Caco-2 (cell line): Measurements from ENCODE around the gene ADAMTS2. TPM values are rescaled to one million over a fixed set of nuclear protein-coding genes. Genes with fewer than 3 reads are reported as not detected.

Experiments
- BruUV-seq: library from RNA; stranded (reverse); fragments of 400-500 nt; replicated peaks from 2 replicates; lab custom pipeline; 2021; lab: Mats Ljungman, UMichigan
- CTCF ChIA-PET: fragments of 300-600 bp; sonication (Branson Sonifier 250); formaldehyde crosslinking; loops from one replicate; lab custom pipeline; 2022; ENCODE audit warnings: antibody characterized with exemption; lab: Charles Lee
- POLR2A ChIA-PET: fragments of 300-600 bp; sonication (Branson Sonifier 250); formaldehyde crosslinking; loops from one replicate; lab custom pipeline; 2022; ENCODE audit warnings: antibody characterized with exemption; lab: Charles Lee
- DNase-seq, 2 experiments: peaks; one replicate each; pipeline versions ENCODE4 v3.0.0 to v3.0.0-alpha.2; 2020 to 2022
- H3K27me3 ChIP-seq: replicated peaks from 2 replicates; pipeline ENCODE4 v1.6.0; 2011; ENCODE audit warnings: low read length; ENCODE audit not compliant: control insufficient read depth, insufficient read depth
- H3K36me3 ChIP-seq: 2 replicates; pipeline ENCODE4 v1.5.1; 2011; ENCODE audit warnings: low read length; ENCODE audit not compliant: control insufficient read depth, insufficient read depth
- H3K4me1 ChIP-seq: fragments of 250-450 bp; sonication (Bioruptor Pico); 2 replicates; pipeline ENCODE4 v1.5.1; 2020; ENCODE audit warnings: mild to moderate bottlenecking
- H3K4me3 ChIP-seq: 2 replicates; pipeline ENCODE4 v1.5.1; 2011; ENCODE audit warnings: low read depth, mild to moderate bottlenecking, control low read depth, low read length
- H3K9me3 ChIP-seq: fragments of 250-450 bp; sonication (Bioruptor Pico); 2 replicates; pipeline ENCODE4 v1.5.1; 2020; ENCODE audit warnings: mild to moderate bottlenecking, moderate library complexity
- H3K27ac Mint-ChIP-seq: one replicate; pipeline ENCODE4 v1.8.0; 2022; ENCODE audit warnings: mixed read lengths; ENCODE audit not compliant: unreplicated experiment
- H3K27me3 Mint-ChIP-seq: one replicate; pipeline ENCODE4 v1.8.0; 2022; ENCODE audit warnings: mixed read lengths; ENCODE audit not compliant: insufficient read depth, unreplicated experiment
- H3K36me3 Mint-ChIP-seq: one replicate; pipeline ENCODE4 v1.8.0; 2022; ENCODE audit warnings: mild to moderate bottlenecking, mixed read lengths; ENCODE audit not compliant: insufficient read depth, unreplicated experiment
- H3K4me1 Mint-ChIP-seq: one replicate; pipeline ENCODE4 v1.8.0; 2022; ENCODE audit warnings: low read depth, mixed read lengths; ENCODE audit not compliant: unreplicated experiment
- H3K4me3 Mint-ChIP-seq: one replicate; pipeline ENCODE4 v1.8.0; 2022; ENCODE audit warnings: mild to moderate bottlenecking, moderate library complexity, mixed read lengths; ENCODE audit not compliant: unreplicated experiment
- H3K9me3 Mint-ChIP-seq: one replicate; pipeline ENCODE4 v1.8.0; 2022; ENCODE audit warnings: mixed read lengths; ENCODE audit not compliant: unreplicated experiment
- intact Hi-C: fragments of 100-400 bp; cut with micrococcal nuclease; formaldehyde crosslinking; loops from one replicate; pipeline ENCODE4 v1.10.0; 2022; ENCODE audit not compliant: unreplicated experiment
- total RNA-seq: library from RNA; stranded (reverse); gene quantifications from 2 replicates; pipeline ENCODE4 v1.2.3, GENCODE V29; 2022
- TF ChIP-seq, protein P1 (sequence below), 2 experiments: fragments of 200-600 bp in 1 of 2; IDR thresholded peaks; 1 replicate in 1 of 2; 2 replicates in 1 of 2; pipeline versions ENCODE4 v1.5.1 to v1.8.0; 2011 to 2022; ENCODE audit warnings: antibody characterized with exemption in 1 of 2, control low read depth in 1 of 2, inconsistent platforms in 1 of 2, low read depth in 1 of 2, low read length in 1 of 2, mild to moderate bottlenecking in 1 of 2, moderate library complexity in 1 of 2; ENCODE audit not compliant: insufficient read depth in 1 of 2, severe bottlenecking in 1 of 2, unreplicated experiment in 1 of 2

Gene ADAMTS2
- total RNA-seq, 1 experiment from 2014 or later, result 0.05 TPM

DNA sequence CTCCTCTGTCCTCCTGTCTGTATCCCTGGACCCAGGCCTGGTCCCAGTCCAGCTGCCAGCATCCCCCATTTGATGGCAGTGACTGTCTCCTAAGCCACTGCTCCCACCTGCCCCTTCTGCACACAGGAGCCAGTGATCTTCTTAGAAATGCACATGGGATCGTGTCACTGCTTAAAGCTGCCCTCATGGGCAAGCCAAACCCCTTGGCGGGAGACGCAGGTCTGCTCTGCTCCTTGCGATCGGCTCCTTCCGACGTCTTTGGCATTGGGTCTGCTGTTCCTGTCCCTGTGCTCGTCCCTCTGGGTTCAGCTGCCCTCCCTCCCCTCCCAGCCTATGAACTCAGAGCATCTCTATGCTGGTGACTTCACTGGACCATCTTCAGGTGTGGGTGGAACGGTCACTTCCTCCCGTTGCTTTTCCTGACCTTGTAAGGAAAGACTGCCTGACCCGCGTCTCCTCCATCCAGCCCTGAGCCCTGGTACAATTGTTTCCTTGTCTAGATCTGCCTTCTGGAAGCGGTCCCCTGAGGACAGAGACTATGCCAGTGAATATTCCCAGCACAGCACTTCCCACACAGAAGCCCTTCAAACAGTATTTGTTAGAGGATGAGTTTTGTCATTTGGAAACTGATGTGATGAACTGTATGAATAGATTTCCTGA lies 168.6 kb downstream of the ADAMTS2 start:
- no peak overlapping the region for H3K4me3 Mint-ChIP-seq
- intact Hi-C loops, result no loop called here
- TF ChIP-seq, protein P1, sequence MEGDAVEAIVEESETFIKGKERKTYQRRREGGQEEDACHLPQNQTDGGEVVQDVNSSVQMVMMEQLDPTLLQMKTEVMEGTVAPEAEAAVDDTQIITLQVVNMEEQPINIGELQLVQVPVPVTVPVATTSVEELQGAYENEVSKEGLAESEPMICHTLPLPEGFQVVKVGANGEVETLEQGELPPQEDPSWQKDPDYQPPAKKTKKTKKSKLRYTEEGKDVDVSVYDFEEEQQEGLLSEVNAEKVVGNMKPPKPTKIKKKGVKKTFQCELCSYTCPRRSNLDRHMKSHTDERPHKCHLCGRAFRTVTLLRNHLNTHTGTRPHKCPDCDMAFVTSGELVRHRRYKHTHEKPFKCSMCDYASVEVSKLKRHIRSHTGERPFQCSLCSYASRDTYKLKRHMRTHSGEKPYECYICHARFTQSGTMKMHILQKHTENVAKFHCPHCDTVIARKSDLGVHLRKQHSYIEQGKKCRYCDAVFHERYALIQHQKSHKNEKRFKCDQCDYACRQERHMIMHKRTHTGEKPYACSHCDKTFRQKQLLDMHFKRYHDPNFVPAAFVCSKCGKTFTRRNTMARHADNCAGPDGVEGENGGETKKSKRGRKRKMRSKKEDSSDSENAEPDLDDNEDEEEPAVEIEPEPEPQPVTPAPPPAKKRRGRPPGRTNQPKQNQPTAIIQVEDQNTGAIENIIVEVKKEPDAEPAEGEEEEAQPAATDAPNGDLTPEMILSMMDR (IDR thresholded peaks at IDR 0.05; ENCODE audit: insufficient read depth in 1 of 2, low read depth in 1 of 2, low read length in 1 of 2, severe bottlenecking in 1 of 2, unreplicated experiment in 1 of 2), result no peak
- CTCF ChIA-PET, result no interaction called here
- no peaks in the 10 kb centered on the region for H3K27me3 Mint-ChIP-seq
- DNase-seq, result no peak
- no TSS peak for BruUV-seq
- POLR2A ChIA-PET, result no interaction called here
- no peak overlapping the region for H3K27ac Mint-ChIP-seq
- Histone ChIP-seq H3K36me3 (no peaks in the 10 kb centered on the region), H3K27me3 (no peaks in the 10 kb centered on the region), H3K4me3 (no peak overlapping the region), H3K4me1 (no peaks in the 10 kb centered on the region), H3K9me3 (peaks cover 3% of the 10 kb centered on the region; the same call in 1 of the 2 replicates)
- peaks cover 20% of the 10 kb centered on the region for H3K9me3 Mint-ChIP-seq
- no peaks in the 10 kb centered on the region for H3K36me3 Mint-ChIP-seq
- H3K4me1 Mint-ChIP-seq, result no peaks in the 10 kb centered on the region

DNA sequence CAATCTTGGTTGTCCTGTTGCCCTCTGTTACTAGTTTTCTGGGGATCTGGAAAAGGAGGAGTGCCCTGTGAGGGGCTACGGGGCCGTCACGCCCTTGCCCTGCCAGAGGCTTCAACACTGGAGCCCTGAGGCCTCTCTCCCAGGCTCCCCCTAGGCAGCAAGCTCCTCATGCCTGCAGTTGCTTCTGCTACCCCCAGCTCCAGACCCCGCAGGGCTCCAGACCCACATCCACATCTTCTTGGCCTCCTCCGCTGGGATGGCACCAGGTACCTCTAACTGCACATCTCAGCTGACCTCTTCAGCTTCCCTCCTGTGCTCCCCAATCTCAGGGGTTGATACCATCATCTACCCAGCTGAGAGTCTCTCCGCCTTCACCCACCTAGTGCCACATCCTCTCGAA lies 169.1 kb downstream of the ADAMTS2 start:
- Histone ChIP-seq H3K4me3 (no peak overlapping the region), H3K9me3 (peaks cover 3% of the 10 kb centered on the region; the same call in 1 of the 2 replicates), H3K4me1 (no peaks in the 10 kb centered on the region), H3K36me3 (no peaks in the 10 kb centered on the region), H3K27me3 (no peaks in the 10 kb centered on the region)
- H3K4me1 Mint-ChIP-seq, result no peaks in the 10 kb centered on the region
- CTCF ChIA-PET, result no interaction called here
- intact Hi-C loops, result no loop called here
- no peak for DNase-seq
- H3K27ac Mint-ChIP-seq, result no peak overlapping the region
- TF ChIP-seq, protein P1 (IDR thresholded peaks at IDR 0.05; ENCODE audit: insufficient read depth in 1 of 2, low read depth in 1 of 2, low read length in 1 of 2, severe bottlenecking in 1 of 2, unreplicated experiment in 1 of 2), result no peak
- no peaks in the 10 kb centered on the region for H3K27me3 Mint-ChIP-seq
- BruUV-seq, result no TSS peak
- H3K36me3 Mint-ChIP-seq, result no peaks in the 10 kb centered on the region
- peaks cover 20% of the 10 kb centered on the region for H3K9me3 Mint-ChIP-seq
- no peak overlapping the region for H3K4me3 Mint-ChIP-seq
- POLR2A ChIA-PET, result no interaction called here

DNA sequence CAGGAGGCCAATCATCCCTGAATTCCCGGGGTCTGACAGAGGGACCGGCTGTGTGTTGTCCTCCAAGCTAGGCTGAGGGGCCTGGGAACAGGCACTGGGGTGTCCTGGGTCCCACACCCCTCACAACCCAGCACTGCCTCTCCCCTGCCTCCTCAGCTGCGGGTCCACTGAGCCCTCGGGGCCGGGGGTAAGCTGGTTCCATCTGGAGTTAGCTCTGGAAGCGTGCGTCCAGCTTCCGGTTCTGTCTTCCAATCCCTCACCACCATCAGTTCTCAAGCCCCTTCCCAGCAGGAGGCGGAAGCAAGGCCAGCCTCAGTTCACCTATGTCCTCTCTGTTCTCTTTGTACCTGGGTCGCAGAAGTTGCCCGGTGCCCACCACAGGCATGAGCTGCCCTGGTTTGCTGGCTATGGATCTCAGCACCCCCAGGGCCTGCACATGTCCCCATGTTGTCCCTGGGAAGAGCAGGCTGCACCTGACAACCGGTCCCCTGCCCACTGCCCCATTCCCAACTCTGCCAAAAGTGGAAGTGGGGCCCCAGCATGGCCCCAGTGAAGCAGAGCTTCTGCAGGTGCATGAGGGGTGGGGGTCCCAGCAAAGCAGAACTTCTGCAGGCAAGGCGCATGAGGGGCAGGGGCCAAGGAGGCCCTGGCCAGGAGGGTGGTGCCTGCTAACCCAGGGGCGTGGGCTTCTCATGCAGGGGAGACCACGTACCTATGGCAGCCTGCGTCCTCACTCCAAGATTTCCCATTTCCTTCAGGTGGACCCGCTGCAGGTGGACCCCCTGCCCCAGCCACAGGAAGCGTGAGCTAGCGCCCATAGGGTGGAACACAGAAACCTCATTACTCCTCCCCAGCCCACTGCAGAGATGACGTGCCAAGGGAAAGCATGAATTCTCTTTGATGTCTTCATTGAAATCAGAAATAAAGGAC lies 173.2 kb downstream of the ADAMTS2 start:
- Mint-ChIP-seq H3K27ac (no peak overlapping the region), H3K27me3 (no peaks in the 10 kb centered on the region), H3K4me1 (no peaks in the 10 kb centered on the region), H3K4me3 (no peak overlapping the region), H3K36me3 (no peaks in the 10 kb centered on the region), H3K9me3 (peaks cover 20% of the 10 kb centered on the region)
- no peak overlapping the region for H3K4me3 ChIP-seq
- TF ChIP-seq, protein P1 (IDR thresholded peaks at IDR 0.05; ENCODE audit: insufficient read depth in 1 of 2, low read depth in 1 of 2, low read length in 1 of 2, severe bottlenecking in 1 of 2, unreplicated experiment in 1 of 2), result no peak
- ChIA-PET POLR2A (no interaction called here), CTCF (no interaction called here)
- BruUV-seq, result no TSS peak
- H3K36me3 ChIP-seq, result no peaks in the 10 kb centered on the region
- H3K4me1 ChIP-seq, result no peaks in the 10 kb centered on the region
- H3K9me3 ChIP-seq, result peaks cover 3% of the 10 kb centered on the region; the same call in 1 of the 2 replicates
- intact Hi-C loops, result no loop called here
- DNase-seq, result no peak
- H3K27me3 ChIP-seq, result no peaks in the 10 kb centered on the region
